Sigmoid colon (tissue), 7 donors: ENCODE data around the gene FBLN1. TPM values are rescaled to one million over a fixed set of nuclear protein-coding genes. Genes with fewer than 3 reads are reported as not detected.

ENCODE experiments used
- DNase-seq: peaks from one replicate; pipeline ENCODE4 v3.0.0-alpha.2; 2019
- H3K27ac ChIP-seq, 4 donors: fragments of 200-600 bp; sonication (generic); one replicate each; pipeline ENCODE4 v1.5.1; 2016 to 2019; ENCODE audit warnings: mild to moderate bottlenecking in 1 of 4
- H3K27me3 ChIP-seq, 3 donors: fragments of 200-600 bp; sonication (generic); one replicate each; pipeline ENCODE4 v1.5.1; 2019; ENCODE audit warnings: mild to moderate bottlenecking in 1 of 3
- H3K36me3 ChIP-seq, 4 donors: fragments of 200-600 bp; sonication (generic); one replicate each; pipeline ENCODE4 v1.5.1; 2016 to 2019
- H3K4me1 ChIP-seq, 4 donors: fragments of 200-600 bp; sonication (generic); one replicate each; pipeline ENCODE4 v1.5.1; 2017 to 2019
- H3K4me3 ChIP-seq, 4 donors: fragments of 200-600 bp; sonication (generic); one replicate each; pipeline ENCODE4 v1.5.1; 2017 to 2019; ENCODE audit warnings: mild to moderate bottlenecking in 2 of 4, moderate library complexity in 1 of 4
- H3K9me3 ChIP-seq, 4 donors: fragments of 200-600 bp in 3 of 4; sonication (generic) in 3 of 4; one replicate each; pipeline versions ENCODE4 v1.5.1 to v1.6.1; 2013 to 2019
- EP300 ChIP-seq, 4 donors: sonication (generic); formaldehyde crosslinking; IDR thresholded peaks; one replicate each; pipeline ENCODE4 v1.6.1; 2017; ENCODE audit warnings: antibody characterized with exemption in 4 of 4
- POLR2A ChIP-seq, 2 donors: fragments of 450-650 bp; IDR thresholded peaks; one replicate each; pipeline ENCODE4 v1.6.1; 2016; ENCODE audit warnings: antibody characterized with exemption in 2 of 2, mild to moderate bottlenecking in 2 of 2, moderate library complexity in 2 of 2
- POLR2AphosphoS5 ChIP-seq, 4 donors: sonication (generic); formaldehyde crosslinking; IDR thresholded peaks; one replicate each; pipeline ENCODE4 v1.6.1; 2017; ENCODE audit warnings: antibody characterized with exemption in 4 of 4
- WGBS, 2 donors: extraction: QIAGEN DNeasy Blood & Tissue Kit; methylation state at CpG; one replicate each; pipeline ENCODE4 v1.1.7; 2013; 5-methylcytosine and 5-hydroxymethylcytosine counted together
- intact Hi-C: fragments of 100-400 bp; cut with DNase I; formaldehyde crosslinking; loops from one replicate; pipeline ENCODE4 v1.15.1; 2023
- polyA plus RNA-seq, 3 donors: library from polyadenylated mRNA; stranded (reverse); fragments of 200-250 nt; gene quantifications; one replicate each; pipeline ENCODE4 v1.2.3, GENCODE V29; 2013
- total RNA-seq, 4 donors: library from RNA; depleted of rRNA; stranded (reverse); fragments of >200 nt; gene quantifications; one replicate each; pipeline ENCODE4 v1.1.0, GENCODE V29; 2016
- TF ChIP-seq, protein P1 (sequence below), 4 experiments: fragments of 450-650 bp in 3 of 4; fragments of 200-600 bp in 1 of 4; IDR thresholded peaks; one replicate each; pipeline ENCODE4 v1.5.1; 2016 to 2019; ENCODE audit warnings: antibody characterized with exemption in 4 of 4, mild to moderate bottlenecking in 3 of 4, moderate library complexity in 2 of 4
- donor health status: healthy with polysubstance abuse.
- donor health status: Bipolar disorder and iron deficiency.
- donor health status: healthy.

The FBLN1 gene
- total and polyA plus RNA-seq, 7 donors = 9.0 to 230 (median 123) TPM

GRCh38 chr22:45575173-45575572 is 72.5 kb downstream of the FBLN1 start:
- Histone ChIP-seq H3K27me3 (peaks cover 0 to 19% (median 0%) of the 10 kb centered on the region in 3 donors), H3K4me3 (no peak overlapping the region), H3K4me1 (peaks cover 0 to 8% (median 6%) of the 10 kb centered on the region in 4 donors), H3K27ac (no peak overlapping the region), H3K36me3 (peaks cover 0 to 5% (median 2%) of the 10 kb centered on the region in 4 donors), H3K9me3 (peaks cover 0 to 5% (median 0%) of the 10 kb centered on the region in 4 donors)
- no peak for DNase-seq
- intact Hi-C loops = no loop called here
- TF ChIP-seq, protein P1, sequence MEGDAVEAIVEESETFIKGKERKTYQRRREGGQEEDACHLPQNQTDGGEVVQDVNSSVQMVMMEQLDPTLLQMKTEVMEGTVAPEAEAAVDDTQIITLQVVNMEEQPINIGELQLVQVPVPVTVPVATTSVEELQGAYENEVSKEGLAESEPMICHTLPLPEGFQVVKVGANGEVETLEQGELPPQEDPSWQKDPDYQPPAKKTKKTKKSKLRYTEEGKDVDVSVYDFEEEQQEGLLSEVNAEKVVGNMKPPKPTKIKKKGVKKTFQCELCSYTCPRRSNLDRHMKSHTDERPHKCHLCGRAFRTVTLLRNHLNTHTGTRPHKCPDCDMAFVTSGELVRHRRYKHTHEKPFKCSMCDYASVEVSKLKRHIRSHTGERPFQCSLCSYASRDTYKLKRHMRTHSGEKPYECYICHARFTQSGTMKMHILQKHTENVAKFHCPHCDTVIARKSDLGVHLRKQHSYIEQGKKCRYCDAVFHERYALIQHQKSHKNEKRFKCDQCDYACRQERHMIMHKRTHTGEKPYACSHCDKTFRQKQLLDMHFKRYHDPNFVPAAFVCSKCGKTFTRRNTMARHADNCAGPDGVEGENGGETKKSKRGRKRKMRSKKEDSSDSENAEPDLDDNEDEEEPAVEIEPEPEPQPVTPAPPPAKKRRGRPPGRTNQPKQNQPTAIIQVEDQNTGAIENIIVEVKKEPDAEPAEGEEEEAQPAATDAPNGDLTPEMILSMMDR (IDR thresholded peaks at IDR 0.05) = no peak
- TF ChIP-seq EP300 (IDR thresholded peaks at IDR 0.05) = no peak
- no peak for TF ChIP-seq POLR2A (IDR thresholded peaks at IDR 0.05)
- no peak for TF ChIP-seq POLR2AphosphoS5 (IDR thresholded peaks at IDR 0.05)
- WGBS, 2 donors = 93 to 94% methylated on average over 7 of the region's 7 CpGs

DNA sequence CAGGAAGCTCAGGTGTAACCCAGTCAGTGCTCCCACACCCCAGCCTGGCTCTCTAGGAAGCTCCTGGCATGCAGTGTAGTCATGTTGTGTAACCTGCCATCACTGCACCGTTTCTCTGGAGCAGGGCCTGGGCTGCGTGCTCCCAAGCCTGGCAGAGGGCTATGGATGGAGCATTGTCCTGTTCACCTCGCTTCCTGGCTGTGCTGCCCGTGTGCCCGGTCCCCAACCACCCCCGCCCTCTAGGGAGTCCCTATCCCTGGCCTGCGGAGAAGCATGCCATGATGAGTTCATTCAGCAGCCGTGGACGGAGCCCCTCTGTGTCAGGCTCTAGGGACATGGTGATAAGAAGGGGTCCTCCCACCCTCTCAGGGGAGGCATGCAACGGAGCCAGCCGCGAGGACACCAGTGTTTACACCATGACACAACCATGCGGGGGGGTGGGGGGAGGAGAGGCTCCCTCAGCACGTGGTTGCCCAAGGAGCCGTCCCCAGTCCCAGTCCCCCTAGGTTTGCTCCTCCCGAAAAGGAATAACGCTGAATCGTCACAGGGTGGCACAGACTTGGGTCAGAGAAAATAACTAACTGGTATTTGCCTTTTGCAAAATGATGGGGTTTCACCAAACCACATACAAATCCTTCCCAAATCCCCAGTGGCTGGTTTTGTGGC is 73.1 kb downstream of the FBLN1 start:
- 80 to 81% methylated on average over 18 of the region's 18 CpGs for WGBS, 2 donors
- Histone ChIP-seq H3K27me3 (peaks cover 0 to 19% (median 0%) of the 10 kb centered on the region in 3 donors), H3K4me1 (peaks cover 0 to 8% (median 6%) of the 10 kb centered on the region in 4 donors), H3K4me3 (no peak overlapping the region), H3K36me3 (peaks cover 0 to 6% (median 2%) of the 10 kb centered on the region in 4 donors), H3K9me3 (peaks cover 0 to 5% (median 0%) of the 10 kb centered on the region in 4 donors), H3K27ac (no peak overlapping the region)
- DNase-seq = no peak
- intact Hi-C loops = no loop called here
- TF ChIP-seq POLR2AphosphoS5 (IDR thresholded peaks at IDR 0.05) (no peak), EP300 (IDR thresholded peaks at IDR 0.05) (no peak), POLR2A (IDR thresholded peaks at IDR 0.05) (no peak)
- TF ChIP-seq, protein P1 (IDR thresholded peaks at IDR 0.05) = no peak

DNA sequence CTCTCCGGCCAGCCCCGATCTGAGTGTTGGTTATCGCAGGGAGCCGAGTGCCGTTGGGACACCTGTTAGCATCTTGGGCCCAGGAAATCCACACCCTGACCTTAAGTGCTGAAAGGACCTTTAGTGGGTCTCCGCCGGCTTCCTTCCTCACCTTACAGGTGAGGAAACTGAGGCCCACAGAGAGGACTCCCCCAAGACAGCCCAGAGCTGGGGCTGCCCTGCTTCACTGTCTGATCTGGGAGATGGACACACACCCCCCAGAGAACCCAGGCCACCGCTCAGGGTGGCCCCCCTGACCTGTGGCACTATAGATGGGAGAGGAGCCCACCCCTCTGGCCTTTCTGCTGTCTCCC is 73.6 kb downstream of the FBLN1 start:
- Histone ChIP-seq H3K9me3 (peaks cover 0 to 1% (median 0%) of the 10 kb centered on the region in 4 donors), H3K27ac (no peak overlapping the region), H3K4me1 (peaks cover 0 to 8% (median 6%) of the 10 kb centered on the region in 4 donors), H3K36me3 (peaks cover 0 to 6% (median 2%) of the 10 kb centered on the region in 4 donors), H3K27me3 (peaks cover 0 to 19% (median 0%) of the 10 kb centered on the region in 3 donors), H3K4me3 (no peak overlapping the region)
- TF ChIP-seq POLR2AphosphoS5 (IDR thresholded peaks at IDR 0.05) (no peak), POLR2A (IDR thresholded peaks at IDR 0.05) (no peak), EP300 (IDR thresholded peaks at IDR 0.05) (no peak)
- TF ChIP-seq, protein P1 (IDR thresholded peaks at IDR 0.05) = no peak
- DNase-seq = no peak
- intact Hi-C loops = no loop called here
- WGBS, 2 donors = 92% methylated on average over 8 of the region's 8 CpGs

DNA sequence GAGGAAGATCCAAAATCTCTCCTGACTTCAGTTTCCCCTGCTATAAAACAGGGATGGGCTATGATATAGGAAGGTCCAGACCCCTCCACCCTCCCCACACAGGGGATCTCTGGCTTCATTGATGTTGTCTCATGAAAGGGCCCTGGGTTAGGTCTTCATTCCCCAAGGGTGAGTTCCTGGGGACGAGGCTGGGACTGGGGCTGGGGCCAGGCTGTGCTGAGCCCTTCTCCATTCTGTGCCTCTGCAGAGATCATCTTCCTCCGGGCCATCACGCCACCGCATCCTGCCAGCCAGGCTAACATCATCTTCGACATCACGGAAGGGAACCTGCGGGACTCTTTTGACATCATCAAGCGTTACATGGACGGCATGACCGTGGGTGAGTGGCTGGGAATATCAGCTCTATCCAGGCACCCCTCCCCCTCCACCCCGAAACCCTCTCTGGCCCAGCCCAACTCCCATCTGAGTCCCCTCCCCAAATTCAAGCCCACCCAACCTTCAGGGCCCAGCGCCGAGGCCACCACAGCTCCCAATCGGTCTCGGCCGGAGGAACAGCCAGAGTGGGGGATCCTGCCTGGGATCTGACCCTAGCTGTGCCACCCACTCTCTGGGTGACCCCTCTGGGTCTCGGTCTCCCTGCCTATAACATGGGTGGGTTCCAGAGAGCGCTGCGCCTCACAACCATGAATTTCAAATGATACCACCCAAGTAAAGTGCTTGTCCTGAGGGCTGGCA is 74.2 kb downstream of the FBLN1 start:
- Histone ChIP-seq H3K27ac (no peak overlapping the region), H3K4me1 (peaks cover 0 to 8% (median 6%) of the 10 kb centered on the region in 4 donors), H3K4me3 (no peak overlapping the region), H3K36me3 (peaks cover 0 to 6% (median 2%) of the 10 kb centered on the region in 4 donors), H3K27me3 (peaks cover 0 to 19% (median 0%) of the 10 kb centered on the region in 3 donors), H3K9me3 (no peaks in the 10 kb centered on the region)
- intact Hi-C loops = no loop called here
- DNase-seq = no peak
- TF ChIP-seq POLR2A (IDR thresholded peaks at IDR 0.05) (no peak), POLR2AphosphoS5 (IDR thresholded peaks at IDR 0.05) (no peak)
- TF ChIP-seq, protein P1 (IDR thresholded peaks at IDR 0.05) = no peak
- 93 to 95% methylated on average over 19 of the region's 19 CpGs for WGBS, 2 donors
